ENCODE results near the gene TMPRSS13. TPM values are rescaled to one million over a fixed set of nuclear protein-coding genes. Genes with fewer than 3 reads are reported as not detected.
"Not testable (repeated sequence)": the region's sequence is repeated elsewhere in the genome, so short reads cannot be mapped to it uniquely, and the experiment has no call there.

Gene TMPRSS13
- total RNA-seq, 1 donor from 2014 or later: 6.9 TPM

DNA sequence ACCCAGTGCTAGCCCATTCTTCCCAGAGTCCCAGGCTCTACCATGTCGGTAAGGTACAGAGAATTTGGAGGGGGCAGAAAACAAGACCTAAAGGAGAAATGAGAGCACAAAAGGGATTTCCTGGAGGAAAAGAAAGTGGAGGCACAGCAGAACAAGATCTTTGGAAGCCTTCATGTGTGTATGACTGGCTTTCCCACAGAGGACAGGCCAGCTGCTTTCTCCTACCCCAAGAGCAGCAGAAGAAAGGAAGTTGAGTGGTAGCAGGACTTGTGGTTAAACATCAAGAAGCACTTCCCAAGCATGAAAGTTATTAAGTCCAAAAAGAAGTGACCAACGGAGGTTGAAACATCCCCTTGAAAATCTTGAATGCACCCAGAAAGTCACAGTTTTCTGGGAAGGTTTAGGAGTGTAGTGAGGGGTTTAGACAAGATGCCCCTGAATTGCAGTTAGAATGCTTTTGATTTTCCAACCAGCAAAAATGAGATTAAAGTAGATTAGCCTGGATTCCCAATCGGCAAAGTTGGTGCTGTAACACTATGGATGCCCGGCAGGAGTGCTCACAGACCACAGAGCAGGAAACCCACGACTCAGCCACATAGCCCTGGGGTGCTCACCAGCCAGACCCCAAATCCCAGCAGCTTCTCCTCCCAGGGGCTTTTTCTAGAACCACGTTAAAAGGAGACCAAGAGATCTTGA, 608 bp downstream of the TMPRSS13 start:
- H3K9me3 Mint-ChIP-seq: no peaks in the 10 kb centered on the region
- H3K36me3 Mint-ChIP-seq: no peaks in the 10 kb centered on the region
- no peak for DNase-seq (ENCODE audit: extremely low spot score, unreplicated experiment)
- peaks cover 27% of the 10 kb centered on the region for H3K4me1 Mint-ChIP-seq (ENCODE audit: unreplicated experiment)
- peak overlapping the region; percentile 86 for H3K4me3 Mint-ChIP-seq
- TF ChIP-seq, protein P1, sequence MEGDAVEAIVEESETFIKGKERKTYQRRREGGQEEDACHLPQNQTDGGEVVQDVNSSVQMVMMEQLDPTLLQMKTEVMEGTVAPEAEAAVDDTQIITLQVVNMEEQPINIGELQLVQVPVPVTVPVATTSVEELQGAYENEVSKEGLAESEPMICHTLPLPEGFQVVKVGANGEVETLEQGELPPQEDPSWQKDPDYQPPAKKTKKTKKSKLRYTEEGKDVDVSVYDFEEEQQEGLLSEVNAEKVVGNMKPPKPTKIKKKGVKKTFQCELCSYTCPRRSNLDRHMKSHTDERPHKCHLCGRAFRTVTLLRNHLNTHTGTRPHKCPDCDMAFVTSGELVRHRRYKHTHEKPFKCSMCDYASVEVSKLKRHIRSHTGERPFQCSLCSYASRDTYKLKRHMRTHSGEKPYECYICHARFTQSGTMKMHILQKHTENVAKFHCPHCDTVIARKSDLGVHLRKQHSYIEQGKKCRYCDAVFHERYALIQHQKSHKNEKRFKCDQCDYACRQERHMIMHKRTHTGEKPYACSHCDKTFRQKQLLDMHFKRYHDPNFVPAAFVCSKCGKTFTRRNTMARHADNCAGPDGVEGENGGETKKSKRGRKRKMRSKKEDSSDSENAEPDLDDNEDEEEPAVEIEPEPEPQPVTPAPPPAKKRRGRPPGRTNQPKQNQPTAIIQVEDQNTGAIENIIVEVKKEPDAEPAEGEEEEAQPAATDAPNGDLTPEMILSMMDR (conservative IDR thresholded peaks at IDR 0.05): no peak
- peaks cover 5% of the 10 kb centered on the region for H3K27me3 Mint-ChIP-seq
- peak overlapping the region; percentile 95 for H3K27ac Mint-ChIP-seq

DNA sequence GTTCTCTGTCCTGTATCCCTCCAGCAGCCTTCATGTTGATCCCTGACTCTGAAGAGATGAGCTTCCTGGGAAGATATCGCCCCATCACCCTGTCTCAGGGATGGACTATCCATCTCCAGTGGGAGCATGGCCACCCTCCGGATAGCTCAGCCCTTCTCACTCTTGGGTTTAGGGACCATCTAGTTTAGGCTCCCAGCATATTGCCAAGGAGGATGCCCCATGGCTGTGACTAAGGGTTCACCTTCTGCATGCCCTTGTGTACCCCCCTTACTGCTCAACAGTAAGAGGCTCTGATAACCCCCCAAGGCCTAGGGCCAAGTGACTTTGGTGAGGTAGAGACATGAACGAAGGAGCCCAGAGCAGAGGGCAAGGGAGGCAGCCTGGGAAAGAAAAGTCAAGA, 1.3 kb downstream of the TMPRSS13 start:
- Mint-ChIP-seq H3K27me3 (peaks cover 5% of the 10 kb centered on the region), H3K9me3 (no peaks in the 10 kb centered on the region), H3K36me3 (no peaks in the 10 kb centered on the region), H3K27ac (no peak overlapping the region), H3K4me1 (ENCODE audit: unreplicated experiment) (peaks cover 20% of the 10 kb centered on the region), H3K4me3 (peak overlapping the region; percentile 86)
- TF ChIP-seq, protein P1 (conservative IDR thresholded peaks at IDR 0.05): no peak
- DNase-seq (ENCODE audit: extremely low spot score, unreplicated experiment): no peak

DNA sequence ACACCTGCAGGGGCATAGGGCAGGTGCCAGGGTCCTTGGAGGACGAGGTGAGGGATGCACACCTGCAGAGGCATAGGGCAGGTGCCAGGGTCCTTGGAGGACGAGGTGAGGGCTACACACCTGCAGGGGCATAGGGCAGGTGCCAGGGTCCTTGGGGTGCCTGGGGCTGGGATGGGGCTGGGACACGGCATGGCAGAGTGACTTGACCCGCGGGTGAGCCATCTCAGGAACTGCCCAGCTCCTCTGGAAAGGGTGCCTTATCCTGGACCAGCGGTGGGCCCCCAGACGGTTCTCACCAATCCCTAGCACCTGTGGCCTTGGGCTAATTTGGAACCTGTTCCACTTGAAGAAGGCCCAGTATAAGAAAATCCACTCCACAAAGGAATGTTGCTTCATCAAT, 3.0 kb downstream of the TMPRSS13 start:
- H3K4me1 Mint-ChIP-seq (ENCODE audit: unreplicated experiment); H3K36me3 Mint-ChIP-seq; H3K27me3 Mint-ChIP-seq; H3K9me3 Mint-ChIP-seq; DNase-seq (ENCODE audit: extremely low spot score, unreplicated experiment); H3K27ac Mint-ChIP-seq: not testable (repeated sequence)
- peak overlapping the region; percentile 36 for H3K4me3 Mint-ChIP-seq

DNA sequence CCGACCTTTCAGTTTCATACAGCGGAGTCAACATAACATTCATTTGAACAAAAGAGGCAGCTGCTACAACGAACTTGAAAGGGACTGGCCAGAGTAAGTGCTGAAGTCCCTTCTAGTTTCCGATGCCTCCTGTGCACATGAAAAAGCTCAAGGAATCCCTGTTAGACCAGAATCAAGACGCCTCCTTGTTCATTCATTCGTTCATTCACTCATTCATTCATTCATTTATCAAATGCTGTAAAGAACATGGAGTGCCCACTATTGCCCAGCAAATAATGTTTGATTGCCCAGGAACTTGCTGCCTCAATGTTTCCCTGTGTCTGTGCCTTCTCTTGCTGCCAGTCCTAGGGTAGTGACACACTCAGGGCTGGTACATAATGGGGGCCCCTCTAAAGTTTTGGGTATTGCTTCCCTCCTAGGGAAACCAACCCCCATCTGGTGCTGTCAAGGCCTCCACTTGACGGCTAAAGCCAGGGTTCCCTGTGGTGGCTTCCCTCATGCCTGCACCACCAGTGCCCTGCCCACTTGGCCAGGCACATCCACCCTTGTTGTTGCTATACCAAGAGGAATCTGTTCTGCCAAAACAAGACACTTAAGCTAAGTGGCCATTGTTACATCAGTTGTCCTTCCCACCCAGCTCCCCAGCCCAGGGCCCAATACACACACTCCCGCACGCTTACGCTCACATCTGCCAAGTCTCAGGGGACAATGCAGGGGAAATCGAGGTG, 3.8 kb downstream of the TMPRSS13 start:
- Mint-ChIP-seq H3K36me3 (no peaks in the 10 kb centered on the region), H3K9me3 (no peaks in the 10 kb centered on the region), H3K4me1 (ENCODE audit: unreplicated experiment) (peaks cover 9% of the 10 kb centered on the region), H3K4me3 (no peak overlapping the region), H3K27ac (no peak overlapping the region), H3K27me3 (peaks cover 5% of the 10 kb centered on the region)
- DNase-seq (ENCODE audit: extremely low spot score, unreplicated experiment): no peak
- TF ChIP-seq, protein P1 (conservative IDR thresholded peaks at IDR 0.05): no peak

DNA sequence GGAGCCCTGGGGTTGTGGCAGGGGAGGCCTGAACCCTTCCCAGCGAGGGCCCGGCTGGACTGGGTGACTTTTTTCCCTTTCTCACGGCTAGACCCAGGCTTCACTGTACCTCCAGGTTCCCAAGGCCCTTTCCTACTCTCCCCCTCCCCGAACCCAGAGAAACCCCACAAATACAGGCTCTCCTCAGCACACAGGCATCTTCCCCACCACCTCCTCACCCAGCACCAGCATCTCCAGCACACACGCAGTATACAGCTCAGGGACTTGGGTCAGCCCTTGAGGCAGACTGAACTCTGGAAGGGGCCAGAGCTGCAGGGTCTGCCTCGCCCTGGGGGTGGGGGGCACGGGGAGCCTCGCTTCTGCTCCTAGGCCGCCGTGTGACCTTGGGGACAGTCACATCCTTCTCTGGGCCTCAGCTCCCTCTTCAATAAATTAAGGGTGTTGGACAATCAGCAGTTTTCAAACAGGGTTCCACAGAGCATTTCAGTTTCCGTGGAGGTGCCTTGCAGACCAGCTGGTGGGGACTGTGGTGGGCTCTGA, 4.5 kb downstream of the TMPRSS13 start:
- Mint-ChIP-seq H3K4me1 (ENCODE audit: unreplicated experiment) (peaks cover 2% of the 10 kb centered on the region), H3K27me3 (peaks cover 5% of the 10 kb centered on the region), H3K4me3 (no peak overlapping the region), H3K36me3 (no peaks in the 10 kb centered on the region), H3K27ac (no peak overlapping the region), H3K9me3 (no peaks in the 10 kb centered on the region)
- TF ChIP-seq, protein P1 (conservative IDR thresholded peaks at IDR 0.05): no peak
- no peak for DNase-seq (ENCODE audit: extremely low spot score, unreplicated experiment)

DNA sequence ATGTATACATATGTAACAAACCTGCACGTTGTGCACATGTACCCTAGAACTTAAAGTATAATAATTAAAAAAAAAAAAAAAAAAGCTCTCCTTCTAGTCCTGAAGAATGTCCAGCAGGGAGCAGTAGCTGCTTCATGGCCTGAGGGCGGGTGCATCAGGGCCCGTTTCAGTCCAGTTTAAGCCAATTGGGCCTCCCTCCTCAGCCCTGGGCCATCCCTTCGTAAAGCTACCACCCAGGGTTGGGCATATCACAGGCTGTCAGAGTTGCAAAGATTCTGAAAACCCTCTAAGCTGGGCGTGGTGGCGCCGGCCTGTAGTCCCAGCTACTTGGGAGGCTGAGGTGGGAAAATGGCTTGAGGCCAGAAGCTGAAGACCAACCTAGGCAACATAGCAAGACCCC, 5.4 kb downstream of the TMPRSS13 start:
- no peaks in the 10 kb centered on the region for H3K36me3 Mint-ChIP-seq
- H3K9me3 Mint-ChIP-seq: no peaks in the 10 kb centered on the region
- H3K4me3 Mint-ChIP-seq: no peak overlapping the region
- DNase-seq (ENCODE audit: extremely low spot score, unreplicated experiment): no peak
- TF ChIP-seq, protein P1 (conservative IDR thresholded peaks at IDR 0.05): no peak
- H3K27me3 Mint-ChIP-seq: peaks cover 5% of the 10 kb centered on the region
- H3K4me1 Mint-ChIP-seq (ENCODE audit: unreplicated experiment): no peaks in the 10 kb centered on the region
- no peak overlapping the region for H3K27ac Mint-ChIP-seq
